Caco-2 (cell line): ENCODE results near the gene C16orf95. TPM values are rescaled to one million over a fixed set of nuclear protein-coding genes. Genes with fewer than 3 reads are reported as not detected.
A peak's percentile ranks its signal among the peaks of the same experiment; 100 is the strongest.

Experiments
- BruUV-seq: library from RNA; stranded (reverse); fragments of 400-500 nt; replicated peaks from 2 replicates; lab custom pipeline; 2021; lab: Mats Ljungman, UMichigan
- CTCF ChIA-PET: fragments of 300-600 bp; sonication (Branson Sonifier 250); formaldehyde crosslinking; loops from one replicate; lab custom pipeline; 2022; ENCODE audit warnings: antibody characterized with exemption; lab: Charles Lee
- POLR2A ChIA-PET: fragments of 300-600 bp; sonication (Branson Sonifier 250); formaldehyde crosslinking; loops from one replicate; lab custom pipeline; 2022; ENCODE audit warnings: antibody characterized with exemption; lab: Charles Lee
- DNase-seq, 2 experiments: peaks; one replicate each; pipeline versions ENCODE4 v3.0.0 to v3.0.0-alpha.2; 2020 to 2022
- H3K27me3 ChIP-seq: replicated peaks from 2 replicates; pipeline ENCODE4 v1.6.0; 2011; ENCODE audit warnings: low read length; ENCODE audit not compliant: control insufficient read depth, insufficient read depth
- H3K36me3 ChIP-seq: 2 replicates; pipeline ENCODE4 v1.5.1; 2011; ENCODE audit warnings: low read length; ENCODE audit not compliant: control insufficient read depth, insufficient read depth
- H3K4me1 ChIP-seq: fragments of 250-450 bp; sonication (Bioruptor Pico); 2 replicates; pipeline ENCODE4 v1.5.1; 2020; ENCODE audit warnings: mild to moderate bottlenecking
- H3K4me3 ChIP-seq: 2 replicates; pipeline ENCODE4 v1.5.1; 2011; ENCODE audit warnings: low read depth, mild to moderate bottlenecking, control low read depth, low read length
- H3K9me3 ChIP-seq: fragments of 250-450 bp; sonication (Bioruptor Pico); 2 replicates; pipeline ENCODE4 v1.5.1; 2020; ENCODE audit warnings: mild to moderate bottlenecking, moderate library complexity
- H3K27ac Mint-ChIP-seq: one replicate; pipeline ENCODE4 v1.8.0; 2022; ENCODE audit warnings: mixed read lengths; ENCODE audit not compliant: unreplicated experiment
- H3K27me3 Mint-ChIP-seq: one replicate; pipeline ENCODE4 v1.8.0; 2022; ENCODE audit warnings: mixed read lengths; ENCODE audit not compliant: insufficient read depth, unreplicated experiment
- H3K36me3 Mint-ChIP-seq: one replicate; pipeline ENCODE4 v1.8.0; 2022; ENCODE audit warnings: mild to moderate bottlenecking, mixed read lengths; ENCODE audit not compliant: insufficient read depth, unreplicated experiment
- H3K4me1 Mint-ChIP-seq: one replicate; pipeline ENCODE4 v1.8.0; 2022; ENCODE audit warnings: low read depth, mixed read lengths; ENCODE audit not compliant: unreplicated experiment
- H3K4me3 Mint-ChIP-seq: one replicate; pipeline ENCODE4 v1.8.0; 2022; ENCODE audit warnings: mild to moderate bottlenecking, moderate library complexity, mixed read lengths; ENCODE audit not compliant: unreplicated experiment
- H3K9me3 Mint-ChIP-seq: one replicate; pipeline ENCODE4 v1.8.0; 2022; ENCODE audit warnings: mixed read lengths; ENCODE audit not compliant: unreplicated experiment
- intact Hi-C: fragments of 100-400 bp; cut with micrococcal nuclease; formaldehyde crosslinking; loops from one replicate; pipeline ENCODE4 v1.10.0; 2022; ENCODE audit not compliant: unreplicated experiment
- total RNA-seq: library from RNA; stranded (reverse); gene quantifications from 2 replicates; pipeline ENCODE4 v1.2.3, GENCODE V29; 2022
- TF ChIP-seq, protein P1 (sequence below), 2 experiments: fragments of 200-600 bp in 1 of 2; IDR thresholded peaks; 1 replicate in 1 of 2; 2 replicates in 1 of 2; pipeline versions ENCODE4 v1.5.1 to v1.8.0; 2011 to 2022; ENCODE audit warnings: antibody characterized with exemption in 1 of 2, control low read depth in 1 of 2, inconsistent platforms in 1 of 2, low read depth in 1 of 2, low read length in 1 of 2, mild to moderate bottlenecking in 1 of 2, moderate library complexity in 1 of 2; ENCODE audit not compliant: insufficient read depth in 1 of 2, severe bottlenecking in 1 of 2, unreplicated experiment in 1 of 2

The C16orf95 gene
- total RNA-seq, 1 experiment from 2014 or later: 4.4 TPM

DNA sequence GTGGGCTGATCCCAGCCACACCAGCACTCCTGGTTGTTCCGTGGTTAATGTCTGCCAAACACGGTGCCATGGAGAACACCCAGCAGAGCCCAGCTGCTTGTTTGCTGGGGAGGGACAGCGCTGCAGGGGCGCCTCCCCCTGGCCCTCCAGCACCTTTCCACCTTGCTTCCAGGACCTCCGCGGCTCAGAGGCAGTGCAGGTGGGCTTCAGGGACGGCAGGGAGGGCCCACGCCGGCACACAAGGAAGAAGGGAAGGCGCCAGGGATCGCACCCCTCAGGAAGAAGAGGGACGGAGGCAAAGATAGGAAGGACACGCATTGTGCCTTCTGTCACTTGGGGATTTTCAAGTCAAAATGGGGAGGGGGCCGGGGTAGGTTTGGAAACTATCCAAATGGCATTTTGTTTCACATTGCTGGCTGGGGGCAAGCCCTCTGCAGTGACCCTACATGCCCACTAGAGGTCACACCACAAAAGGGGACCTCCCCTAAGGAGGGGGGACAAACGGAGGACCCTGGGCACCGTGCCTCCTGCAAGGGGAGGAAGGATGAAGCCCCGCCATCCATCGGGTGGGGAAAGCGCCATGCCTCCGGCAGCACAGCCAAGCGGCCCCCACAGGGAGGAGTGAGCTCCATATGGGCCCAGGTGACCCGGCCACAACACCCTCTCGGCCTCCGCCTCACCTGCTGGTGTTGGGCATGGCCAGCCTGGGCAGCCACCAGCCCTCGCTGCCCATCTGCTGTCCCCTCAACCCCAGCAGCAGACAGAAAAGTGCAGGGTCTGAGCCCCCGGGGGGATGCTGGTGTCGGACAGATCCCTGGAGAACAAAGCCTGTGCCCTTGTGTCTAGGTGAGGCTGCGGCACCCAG lies 7.5 kb upstream of the C16orf95 start:
- H3K4me3 ChIP-seq: no peak overlapping the region
- CTCF ChIA-PET: interaction anchor here (1.1 to 1.3 kb wide), 2 partner anchors 59 to 70 kb away, joined by 3 to 4 read pairs; partner anchors contain the start of gene FBXO31
- BruUV-seq: no TSS peak
- Mint-ChIP-seq H3K36me3 (peaks cover 53% of the 10 kb centered on the region), H3K4me1 (no peaks in the 10 kb centered on the region), H3K27me3 (no peaks in the 10 kb centered on the region), H3K9me3 (no peaks in the 10 kb centered on the region), H3K4me3 (no peak overlapping the region), H3K27ac (no peak overlapping the region)
- TF ChIP-seq, protein P1, sequence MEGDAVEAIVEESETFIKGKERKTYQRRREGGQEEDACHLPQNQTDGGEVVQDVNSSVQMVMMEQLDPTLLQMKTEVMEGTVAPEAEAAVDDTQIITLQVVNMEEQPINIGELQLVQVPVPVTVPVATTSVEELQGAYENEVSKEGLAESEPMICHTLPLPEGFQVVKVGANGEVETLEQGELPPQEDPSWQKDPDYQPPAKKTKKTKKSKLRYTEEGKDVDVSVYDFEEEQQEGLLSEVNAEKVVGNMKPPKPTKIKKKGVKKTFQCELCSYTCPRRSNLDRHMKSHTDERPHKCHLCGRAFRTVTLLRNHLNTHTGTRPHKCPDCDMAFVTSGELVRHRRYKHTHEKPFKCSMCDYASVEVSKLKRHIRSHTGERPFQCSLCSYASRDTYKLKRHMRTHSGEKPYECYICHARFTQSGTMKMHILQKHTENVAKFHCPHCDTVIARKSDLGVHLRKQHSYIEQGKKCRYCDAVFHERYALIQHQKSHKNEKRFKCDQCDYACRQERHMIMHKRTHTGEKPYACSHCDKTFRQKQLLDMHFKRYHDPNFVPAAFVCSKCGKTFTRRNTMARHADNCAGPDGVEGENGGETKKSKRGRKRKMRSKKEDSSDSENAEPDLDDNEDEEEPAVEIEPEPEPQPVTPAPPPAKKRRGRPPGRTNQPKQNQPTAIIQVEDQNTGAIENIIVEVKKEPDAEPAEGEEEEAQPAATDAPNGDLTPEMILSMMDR (IDR thresholded peaks at IDR 0.05; ENCODE audit: insufficient read depth in 1 of 2, low read depth in 1 of 2, low read length in 1 of 2, severe bottlenecking in 1 of 2, unreplicated experiment in 1 of 2): peak; percentile 95 to 96
- H3K4me1 ChIP-seq: no peaks in the 10 kb centered on the region; the same call in 1 of the 2 replicates
- peaks cover 1% of the 10 kb centered on the region for H3K36me3 ChIP-seq
- no peaks in the 10 kb centered on the region for H3K9me3 ChIP-seq
- H3K27me3 ChIP-seq: no peaks in the 10 kb centered on the region
- POLR2A ChIA-PET: no interaction called here
- DNase-seq: peak in 1 of 2 experiments; percentile 67
- intact Hi-C loops: no loop called here

GRCh38 chr16:87323727-87324410 lies 6.7 kb upstream of the C16orf95 start:
- no peak overlapping the region for H3K4me3 Mint-ChIP-seq
- H3K27me3 Mint-ChIP-seq: no peaks in the 10 kb centered on the region
- peaks cover 58% of the 10 kb centered on the region for H3K36me3 Mint-ChIP-seq
- DNase-seq: no peak
- ChIA-PET POLR2A (no interaction called here), CTCF (interaction anchor here (1.0 kb wide), 1 partner anchor 60 kb away, joined by 3 read pairs; the partner anchor contains the start of gene FBXO31)
- H3K27ac Mint-ChIP-seq: no peak overlapping the region
- no peaks in the 10 kb centered on the region for H3K9me3 ChIP-seq
- H3K9me3 Mint-ChIP-seq: no peaks in the 10 kb centered on the region
- TF ChIP-seq, protein P1 (IDR thresholded peaks at IDR 0.05; ENCODE audit: insufficient read depth in 1 of 2, low read depth in 1 of 2, low read length in 1 of 2, severe bottlenecking in 1 of 2, unreplicated experiment in 1 of 2): no peak
- H3K4me1 Mint-ChIP-seq: no peaks in the 10 kb centered on the region
- intact Hi-C loops: no loop called here
- H3K27me3 ChIP-seq: no peaks in the 10 kb centered on the region
- H3K4me3 ChIP-seq: no peak overlapping the region
- H3K4me1 ChIP-seq: no peaks in the 10 kb centered on the region; the same call in 1 of the 2 replicates
- peaks cover 3% of the 10 kb centered on the region for H3K36me3 ChIP-seq
- no TSS peak for BruUV-seq
